Measurements from ENCODE around the gene HSPA13. TPM values are rescaled to one million over a fixed set of nuclear protein-coding genes. Genes with fewer than 3 reads are reported as not detected.

HSPA13 gene, protein sequence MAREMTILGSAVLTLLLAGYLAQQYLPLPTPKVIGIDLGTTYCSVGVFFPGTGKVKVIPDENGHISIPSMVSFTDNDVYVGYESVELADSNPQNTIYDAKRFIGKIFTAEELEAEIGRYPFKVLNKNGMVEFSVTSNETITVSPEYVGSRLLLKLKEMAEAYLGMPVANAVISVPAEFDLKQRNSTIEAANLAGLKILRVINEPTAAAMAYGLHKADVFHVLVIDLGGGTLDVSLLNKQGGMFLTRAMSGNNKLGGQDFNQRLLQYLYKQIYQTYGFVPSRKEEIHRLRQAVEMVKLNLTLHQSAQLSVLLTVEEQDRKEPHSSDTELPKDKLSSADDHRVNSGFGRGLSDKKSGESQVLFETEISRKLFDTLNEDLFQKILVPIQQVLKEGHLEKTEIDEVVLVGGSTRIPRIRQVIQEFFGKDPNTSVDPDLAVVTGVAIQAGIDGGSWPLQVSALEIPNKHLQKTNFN
- 10 to 100 TPM; 13.2 to 26.2 TPM for total RNA-seq

- Histone ChIP-seq H3K27ac (peak within 1 kb of the TSS; percentile 80), H3K27me3 (no peaks in the 10 kb centered on the region), H3K4me1 (no peaks in the 10 kb centered on the region), H3K4me3 (peak within 1 kb of the TSS; percentile 83), H3K9me3 (no peaks in the 10 kb centered on the region), H3K9ac (ENCODE audit: low read depth in 2 of 2, low read length in 2 of 2) (peak within 1 kb of the TSS; percentile 90 to 96), H3K36me3 (no peaks in the 10 kb centered on the region)
- DNase-seq: peak; percentile 100
- TF ChIP-seq, protein P1, sequence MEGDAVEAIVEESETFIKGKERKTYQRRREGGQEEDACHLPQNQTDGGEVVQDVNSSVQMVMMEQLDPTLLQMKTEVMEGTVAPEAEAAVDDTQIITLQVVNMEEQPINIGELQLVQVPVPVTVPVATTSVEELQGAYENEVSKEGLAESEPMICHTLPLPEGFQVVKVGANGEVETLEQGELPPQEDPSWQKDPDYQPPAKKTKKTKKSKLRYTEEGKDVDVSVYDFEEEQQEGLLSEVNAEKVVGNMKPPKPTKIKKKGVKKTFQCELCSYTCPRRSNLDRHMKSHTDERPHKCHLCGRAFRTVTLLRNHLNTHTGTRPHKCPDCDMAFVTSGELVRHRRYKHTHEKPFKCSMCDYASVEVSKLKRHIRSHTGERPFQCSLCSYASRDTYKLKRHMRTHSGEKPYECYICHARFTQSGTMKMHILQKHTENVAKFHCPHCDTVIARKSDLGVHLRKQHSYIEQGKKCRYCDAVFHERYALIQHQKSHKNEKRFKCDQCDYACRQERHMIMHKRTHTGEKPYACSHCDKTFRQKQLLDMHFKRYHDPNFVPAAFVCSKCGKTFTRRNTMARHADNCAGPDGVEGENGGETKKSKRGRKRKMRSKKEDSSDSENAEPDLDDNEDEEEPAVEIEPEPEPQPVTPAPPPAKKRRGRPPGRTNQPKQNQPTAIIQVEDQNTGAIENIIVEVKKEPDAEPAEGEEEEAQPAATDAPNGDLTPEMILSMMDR (IDR thresholded peaks at IDR 0.05): no peak
- intact Hi-C loops (cut with DNase I): loop anchor here (10.0 kb wide), 1 partner anchor 128 kb away; no protein-coding TSS in a partner anchor
Measured at GRCh38 chr21:14382835-14383595, at the start of gene HSPA13. Gene HSPA13 (minus strand): TSS chr21:14383146. CDS start chr21:14383119, 27 bp downstream.

DNA sequence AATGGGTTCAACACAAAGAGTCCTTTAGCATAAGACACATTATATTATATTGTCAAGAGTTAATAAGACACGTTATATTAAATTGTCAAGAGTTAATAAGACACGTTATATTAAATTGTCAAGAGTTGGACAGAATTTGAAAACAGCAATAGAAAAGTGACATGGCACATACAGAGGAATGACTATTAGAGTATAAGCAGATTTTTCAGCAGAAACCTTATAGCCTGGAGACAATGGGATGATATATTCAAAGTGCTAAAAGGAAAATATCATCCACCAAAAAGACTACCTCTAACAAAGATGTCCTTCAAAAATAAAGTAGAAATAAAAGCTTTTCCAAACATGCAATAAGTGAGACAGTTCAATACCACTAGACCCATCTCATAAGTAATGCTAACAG, 36.0 kb upstream of the HSPA13 start:
- Histone ChIP-seq H3K4me3 (no peak overlapping the region), H3K36me3 (no peaks in the 10 kb centered on the region), H3K4me1 (no peaks in the 10 kb centered on the region), H3K27me3 (no peaks in the 10 kb centered on the region), H3K9me3 (no peaks in the 10 kb centered on the region), H3K9ac (ENCODE audit: low read depth in 2 of 2, low read length in 2 of 2) (no peak overlapping the region), H3K27ac (no peak overlapping the region)
- TF ChIP-seq, protein P1 (IDR thresholded peaks at IDR 0.05): no peak
- intact Hi-C loops (cut with DNase I): loop anchor here (10.0 kb wide), 2 partner anchors 356 to 1066 kb away; no protein-coding TSS in a partner anchor
- DNase-seq: no peak

GRCh38 chr21:14414932-14415508, 32.1 kb upstream of the HSPA13 start:
- TF ChIP-seq, protein P1 (IDR thresholded peaks at IDR 0.05): no peak
- Histone ChIP-seq H3K36me3 (no peaks in the 10 kb centered on the region), H3K27ac (no peak overlapping the region), H3K27me3 (no peaks in the 10 kb centered on the region), H3K4me3 (no peak overlapping the region), H3K9ac (ENCODE audit: low read depth in 2 of 2, low read length in 2 of 2) (no peak overlapping the region), H3K4me1 (no peaks in the 10 kb centered on the region), H3K9me3 (no peaks in the 10 kb centered on the region)
- intact Hi-C loops (cut with DNase I): loop anchor here (10.0 kb wide), 2 partner anchors 360 to 1070 kb away; no protein-coding TSS in a partner anchor
- no peak for DNase-seq

GRCh38 chr21:14405962-14406361, 23.0 kb upstream of the HSPA13 start:
- no peak for DNase-seq
- H3K27me3 ChIP-seq: no peaks in the 10 kb centered on the region
- TF ChIP-seq, protein P1 (IDR thresholded peaks at IDR 0.05): no peak
- H3K36me3 ChIP-seq: no peaks in the 10 kb centered on the region
- intact Hi-C loops (cut with DNase I): loop anchor here (10.0 kb wide), 1 partner anchor 1189 kb away; no protein-coding TSS in a partner anchor
- no peak overlapping the region for H3K9ac ChIP-seq (ENCODE audit: low read depth in 2 of 2, low read length in 2 of 2)
- H3K9me3 ChIP-seq: no peaks in the 10 kb centered on the region
- no peaks in the 10 kb centered on the region for H3K4me1 ChIP-seq
- H3K27ac ChIP-seq: no peak overlapping the region
- no peak overlapping the region for H3K4me3 ChIP-seq

DNA sequence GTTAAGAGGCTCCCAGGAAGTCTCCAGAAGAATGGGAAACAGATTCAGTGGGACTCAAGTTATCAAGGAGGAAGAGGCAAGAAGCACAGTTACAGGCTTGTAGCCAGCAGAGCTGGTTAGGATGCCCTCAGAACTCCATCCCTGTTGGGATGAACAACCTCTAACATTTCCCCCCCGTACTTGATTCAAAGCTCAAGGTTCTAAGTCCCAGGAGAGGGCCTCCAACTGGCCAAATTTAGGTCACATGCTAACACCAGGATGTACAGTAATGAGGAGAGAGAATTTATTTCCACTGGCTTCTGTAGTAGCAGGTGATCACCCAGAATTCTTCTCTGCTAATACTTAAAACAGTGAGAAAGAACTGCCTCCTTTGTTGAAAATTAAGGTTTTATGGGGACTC, 22.3 kb upstream of the HSPA13 start:
- Histone ChIP-seq H3K36me3 (no peaks in the 10 kb centered on the region), H3K4me3 (no peak overlapping the region), H3K27ac (no peak overlapping the region), H3K9ac (ENCODE audit: low read depth in 2 of 2, low read length in 2 of 2) (no peak overlapping the region), H3K27me3 (no peaks in the 10 kb centered on the region), H3K4me1 (no peaks in the 10 kb centered on the region), H3K9me3 (no peaks in the 10 kb centered on the region)
- TF ChIP-seq, protein P1 (IDR thresholded peaks at IDR 0.05): no peak
- intact Hi-C loops (cut with DNase I): loop anchor here (10.0 kb wide), 1 partner anchor 1190 kb away; no protein-coding TSS in a partner anchor
- DNase-seq: no peak
